Measurements from ENCODE around the gene BRINP1. TPM values are rescaled to one million over a fixed set of nuclear protein-coding genes. Genes with fewer than 3 reads are reported as not detected.

The BRINP1 gene
- total RNA-seq, 2 experiments from 2014 or later = not detected

- Histone ChIP-seq H3K36me3 (ENCODE audit: insufficient read depth, low read length) (no peaks in the 10 kb centered on the region), H3K27me3 (ENCODE audit: control insufficient read depth in 1 of 2, insufficient read depth in 2 of 2, low read length in 2 of 2) (no peaks in the 10 kb centered on the region), H3K4me3 (ENCODE audit: low read length) (no peak overlapping the region), H3K9me3 (ENCODE audit: control insufficient read depth in 1 of 2, insufficient read depth in 1 of 2, low read length in 2 of 2) (no peaks in the 10 kb centered on the region), H3K4me1 (ENCODE audit: insufficient read depth, low read length) (no peaks in the 10 kb centered on the region), H3K27ac (ENCODE audit: low read depth in 1 of 2, low read length in 2 of 2) (no peak overlapping the region)
- no peaks in the 10 kb centered on the region for H3K4me1 Mint-ChIP-seq (ENCODE audit: low read depth)
- ATAC-seq (ENCODE audit: poor library complexity) (no peak), DNase-seq (no peak)
- no peak overlapping the region for H3K27ac Mint-ChIP-seq
- intact Hi-C loops (cut with DNase I, micrococcal nuclease) = no loop called here
- TF ChIP-seq CTCF (IDR thresholded peaks at IDR 0.05) = no peak
- H3K36me3 Mint-ChIP-seq (ENCODE audit: low read depth) = no peaks in the 10 kb centered on the region
- H3K9me3 Mint-ChIP-seq = no peaks in the 10 kb centered on the region
- no peak overlapping the region for H3K4me3 Mint-ChIP-seq
- peaks cover 6% of the 10 kb centered on the region for H3K27me3 Mint-ChIP-seq
- CTCF ChIA-PET = interaction anchor here (0.6 kb wide), 1 partner anchor 1649 kb away, joined by 5 read pairs; no protein-coding TSS in a partner anchor
- POLR2A ChIA-PET = no interaction called here
Observed at GRCh38 chr9:119337573-119337972, 31.7 kb downstream of the BRINP1 start.

GRCh38 chr9:119334745-119335144, 34.5 kb downstream of the BRINP1 start:
- Mint-ChIP-seq H3K36me3 (ENCODE audit: low read depth) (no peaks in the 10 kb centered on the region), H3K27me3 (peaks cover 6% of the 10 kb centered on the region), H3K27ac (no peak overlapping the region), H3K4me1 (ENCODE audit: low read depth) (no peaks in the 10 kb centered on the region), H3K4me3 (no peak overlapping the region), H3K9me3 (peaks cover 4% of the 10 kb centered on the region)
- DNase-seq (no peak), ATAC-seq (ENCODE audit: poor library complexity) (no peak)
- TF ChIP-seq CTCF (IDR thresholded peaks at IDR 0.05) = no peak
- H3K27me3 ChIP-seq (ENCODE audit: control insufficient read depth in 1 of 2, insufficient read depth in 2 of 2, low read length in 2 of 2) = no peaks in the 10 kb centered on the region
- POLR2A ChIA-PET = no interaction called here
- H3K36me3 ChIP-seq (ENCODE audit: insufficient read depth, low read length) = no peaks in the 10 kb centered on the region
- intact Hi-C loops (cut with DNase I, micrococcal nuclease) = no loop called here
- no peaks in the 10 kb centered on the region for H3K4me1 ChIP-seq (ENCODE audit: insufficient read depth, low read length)
- H3K9me3 ChIP-seq (ENCODE audit: control insufficient read depth in 1 of 2, insufficient read depth in 1 of 2, low read length in 2 of 2) = no peaks in the 10 kb centered on the region
- H3K4me3 ChIP-seq (ENCODE audit: low read length) = no peak overlapping the region
- CTCF ChIA-PET = no interaction called here
- H3K27ac ChIP-seq (ENCODE audit: low read depth in 1 of 2, low read length in 2 of 2) = no peak overlapping the region

DNA sequence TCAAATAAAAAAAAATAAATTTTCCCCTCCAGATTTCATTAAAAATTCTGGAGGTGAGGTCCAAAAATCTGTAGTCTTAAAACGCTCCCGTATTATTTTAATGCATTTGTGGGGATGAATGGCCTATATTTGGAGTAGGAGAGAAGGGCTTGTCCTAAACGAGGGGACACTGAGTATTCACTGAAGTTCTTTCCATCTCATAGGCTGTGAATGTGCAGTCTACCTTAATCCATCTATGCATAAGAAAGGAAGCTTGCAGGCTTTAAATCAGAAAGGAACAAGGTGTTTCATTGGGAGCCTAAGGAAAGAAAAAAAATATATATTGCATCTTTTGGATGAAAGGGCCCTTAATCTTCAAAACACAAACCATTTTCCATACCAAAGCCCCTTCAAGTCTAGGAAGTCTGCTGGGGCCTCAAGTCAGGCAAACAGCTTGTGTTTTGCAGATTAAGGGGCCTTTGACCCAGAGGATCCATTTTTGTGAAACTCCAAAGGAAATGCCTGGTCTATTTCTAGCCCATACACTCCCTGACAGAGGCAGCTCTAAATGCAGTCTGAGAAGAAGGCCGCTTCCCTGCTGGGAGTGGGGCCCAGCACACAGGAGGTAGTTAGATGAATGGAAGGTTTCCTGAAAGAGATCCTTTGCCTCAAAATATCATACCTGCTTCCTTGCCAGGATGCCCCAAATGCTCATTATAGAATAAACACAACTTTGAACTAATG, 35.6 kb downstream of the BRINP1 start:
- H3K4me3 ChIP-seq (ENCODE audit: low read length) = no peak overlapping the region
- H3K36me3 ChIP-seq (ENCODE audit: insufficient read depth, low read length) = no peaks in the 10 kb centered on the region
- ATAC-seq (ENCODE audit: poor library complexity) = no peak
- ChIA-PET POLR2A (no interaction called here), CTCF (no interaction called here)
- no peaks in the 10 kb centered on the region for H3K4me1 ChIP-seq (ENCODE audit: insufficient read depth, low read length)
- peaks cover 0 to 8% of the 10 kb centered on the region in 2 experiments for H3K9me3 ChIP-seq (ENCODE audit: control insufficient read depth in 1 of 2, insufficient read depth in 1 of 2, low read length in 2 of 2)
- H3K36me3 Mint-ChIP-seq (ENCODE audit: low read depth) = no peaks in the 10 kb centered on the region
- TF ChIP-seq CTCF (IDR thresholded peaks at IDR 0.05) = no peak
- no peak overlapping the region for H3K4me3 Mint-ChIP-seq
- no peak overlapping the region for H3K27ac ChIP-seq (ENCODE audit: low read depth in 1 of 2, low read length in 2 of 2)
- H3K4me1 Mint-ChIP-seq (ENCODE audit: low read depth) = no peaks in the 10 kb centered on the region
- DNase-seq = no peak
- peaks cover 5% of the 10 kb centered on the region for H3K9me3 Mint-ChIP-seq
- peaks cover 6% of the 10 kb centered on the region for H3K27me3 Mint-ChIP-seq
- no peak overlapping the region for H3K27ac Mint-ChIP-seq
- H3K27me3 ChIP-seq (ENCODE audit: control insufficient read depth in 1 of 2, insufficient read depth in 2 of 2, low read length in 2 of 2) = no peaks in the 10 kb centered on the region
- intact Hi-C loops (cut with DNase I, micrococcal nuclease) = no loop called here

Measured in CD4-positive, alpha-beta T cell (primary cell).